Measurements from ENCODE around the gene ITGAE. TPM values are rescaled to one million over a fixed set of nuclear protein-coding genes. Genes with fewer than 3 reads are reported as not detected.

ITGAE gene
- total RNA-seq, 4 donors from 2014 or later = 2.8 to 46.8 (median 14.2) TPM

DNA sequence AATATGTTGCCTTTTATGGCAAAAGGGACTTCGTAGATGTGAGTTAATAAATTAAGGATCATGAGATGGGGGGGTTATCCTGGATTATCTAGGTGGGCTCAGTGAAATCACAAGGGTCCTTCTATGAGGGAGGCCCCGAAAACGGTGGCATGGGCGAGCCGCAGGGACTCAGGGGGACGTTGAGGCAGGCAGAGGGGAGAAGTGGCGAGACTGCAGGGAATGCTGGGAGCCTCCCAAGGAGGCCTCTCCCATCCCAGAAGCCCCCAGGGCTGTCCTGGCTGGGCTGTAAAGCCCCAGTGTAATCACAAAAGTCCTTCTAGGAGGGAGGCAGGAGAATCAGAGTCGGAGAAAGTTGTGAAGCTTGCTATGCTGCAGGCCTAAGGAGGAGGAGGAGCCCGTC is 35.0 kb downstream of the ITGAE start:
- TF ChIP-seq, protein P1, sequence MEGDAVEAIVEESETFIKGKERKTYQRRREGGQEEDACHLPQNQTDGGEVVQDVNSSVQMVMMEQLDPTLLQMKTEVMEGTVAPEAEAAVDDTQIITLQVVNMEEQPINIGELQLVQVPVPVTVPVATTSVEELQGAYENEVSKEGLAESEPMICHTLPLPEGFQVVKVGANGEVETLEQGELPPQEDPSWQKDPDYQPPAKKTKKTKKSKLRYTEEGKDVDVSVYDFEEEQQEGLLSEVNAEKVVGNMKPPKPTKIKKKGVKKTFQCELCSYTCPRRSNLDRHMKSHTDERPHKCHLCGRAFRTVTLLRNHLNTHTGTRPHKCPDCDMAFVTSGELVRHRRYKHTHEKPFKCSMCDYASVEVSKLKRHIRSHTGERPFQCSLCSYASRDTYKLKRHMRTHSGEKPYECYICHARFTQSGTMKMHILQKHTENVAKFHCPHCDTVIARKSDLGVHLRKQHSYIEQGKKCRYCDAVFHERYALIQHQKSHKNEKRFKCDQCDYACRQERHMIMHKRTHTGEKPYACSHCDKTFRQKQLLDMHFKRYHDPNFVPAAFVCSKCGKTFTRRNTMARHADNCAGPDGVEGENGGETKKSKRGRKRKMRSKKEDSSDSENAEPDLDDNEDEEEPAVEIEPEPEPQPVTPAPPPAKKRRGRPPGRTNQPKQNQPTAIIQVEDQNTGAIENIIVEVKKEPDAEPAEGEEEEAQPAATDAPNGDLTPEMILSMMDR (IDR thresholded peaks at IDR 0.05) = no peak
- TF ChIP-seq POLR2A (IDR thresholded peaks at IDR 0.05) = no peak
- intact Hi-C loops (cut with DNase I; ENCODE audit: low total_unique reads) = no loop called here
- H3K9me3 ChIP-seq = no peaks in the 10 kb centered on the region
- H3K4me3 ChIP-seq = no peak overlapping the region
- no peaks in the 10 kb centered on the region for H3K36me3 ChIP-seq
- H3K27ac ChIP-seq = no peak overlapping the region
- H3K4me1 ChIP-seq = no peaks in the 10 kb centered on the region
- no peak for DNase-seq
- no peaks in the 10 kb centered on the region for H3K27me3 ChIP-seq

DNA sequence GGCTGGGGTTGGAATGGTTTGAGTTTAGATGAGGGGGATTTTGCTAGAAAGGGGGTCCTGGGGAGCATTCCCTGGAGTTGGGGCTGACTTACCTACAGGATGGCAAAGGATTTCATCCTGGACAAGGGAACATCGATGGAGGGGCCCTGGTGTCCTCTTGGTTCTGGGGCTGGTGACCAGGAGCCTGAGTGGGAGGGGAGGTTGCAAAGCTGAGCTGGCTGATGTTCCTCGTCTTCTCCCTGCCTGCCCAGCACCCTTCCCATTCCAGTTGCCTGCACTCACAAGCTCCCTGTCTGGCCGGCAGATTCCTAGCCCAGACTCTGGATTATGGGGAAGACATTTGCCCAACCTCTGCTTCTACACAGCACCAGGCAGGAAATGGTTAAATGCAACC is 37.2 kb downstream of the ITGAE start:
- no peak for DNase-seq
- no peak overlapping the region for H3K4me3 ChIP-seq
- no peaks in the 10 kb centered on the region for H3K27me3 ChIP-seq
- intact Hi-C loops (cut with DNase I; ENCODE audit: low total_unique reads) = no loop called here
- H3K4me1 ChIP-seq = no peaks in the 10 kb centered on the region
- H3K9me3 ChIP-seq = no peaks in the 10 kb centered on the region
- no peaks in the 10 kb centered on the region for H3K36me3 ChIP-seq
- H3K27ac ChIP-seq = no peak overlapping the region
- TF ChIP-seq, protein P1 (IDR thresholded peaks at IDR 0.05) = no peak
- no peak for TF ChIP-seq POLR2A (IDR thresholded peaks at IDR 0.05)

DNA sequence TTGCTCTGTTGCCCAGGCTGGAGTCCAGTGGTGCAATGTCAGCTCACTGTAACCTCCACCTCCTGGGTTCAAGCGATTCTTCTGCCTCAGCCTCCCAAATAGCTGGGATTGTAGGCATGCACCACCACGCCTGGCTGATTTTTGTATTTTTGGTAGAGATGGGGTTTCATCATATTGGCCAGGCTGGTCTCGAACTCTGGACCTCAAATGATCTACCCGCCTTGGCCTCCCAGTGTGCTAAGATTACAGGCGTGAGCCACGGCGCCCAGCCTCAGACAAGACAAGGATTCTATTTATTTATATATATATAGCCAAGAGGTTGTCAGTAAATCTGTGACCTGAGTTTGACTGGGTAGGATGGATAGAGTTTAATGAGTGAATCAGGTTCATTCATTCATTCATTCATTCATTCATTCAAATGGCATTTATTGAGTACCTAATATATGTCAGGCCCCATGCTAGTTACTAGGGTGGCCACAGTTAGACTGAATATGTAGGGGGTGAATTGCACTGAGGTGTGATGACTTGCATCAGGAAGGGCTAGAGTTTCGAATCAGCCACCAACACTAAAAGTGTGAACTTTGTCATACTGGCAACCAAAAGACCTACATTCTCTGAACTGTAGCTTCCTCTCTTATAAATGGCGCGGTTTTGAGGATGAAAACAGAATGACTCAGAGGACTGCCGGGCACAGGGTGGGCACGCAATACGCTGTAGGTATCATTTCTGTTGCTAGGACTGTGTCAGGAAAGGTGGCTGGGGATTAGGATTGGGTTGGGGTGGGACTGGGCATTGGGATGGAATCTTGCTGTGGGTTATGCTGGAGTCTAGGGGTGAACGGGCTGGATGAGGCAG is 37.8 kb downstream of the ITGAE start:
- H3K4me3 ChIP-seq = no peak overlapping the region

DNA sequence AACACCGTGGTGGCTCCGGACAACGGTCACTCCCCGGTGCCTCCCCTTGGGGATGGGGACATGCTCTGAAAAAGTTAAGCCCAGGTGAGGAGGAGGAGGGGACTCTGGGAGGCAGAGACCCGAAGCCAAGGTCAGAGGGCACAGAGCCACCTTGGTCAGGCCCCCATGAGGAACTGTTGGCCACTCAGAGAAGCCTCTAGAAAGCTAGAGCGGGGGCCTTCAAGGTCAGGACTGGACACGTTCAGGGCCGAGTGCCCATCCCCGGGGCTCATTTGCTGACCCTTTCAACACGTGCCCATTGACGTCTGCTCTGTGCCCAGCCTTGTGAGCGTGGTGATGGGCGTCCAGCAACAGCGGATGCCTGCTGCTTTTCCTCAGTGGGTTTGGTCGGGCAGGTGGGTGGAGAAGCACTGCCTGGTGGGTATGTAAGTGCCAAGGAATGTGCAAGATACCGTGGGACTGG is 39.0 kb downstream of the ITGAE start:
- H3K36me3 ChIP-seq = no peaks in the 10 kb centered on the region
- intact Hi-C loops (cut with DNase I; ENCODE audit: low total_unique reads) = no loop called here
- no peaks in the 10 kb centered on the region for H3K9me3 ChIP-seq
- DNase-seq = no peak
- H3K27ac ChIP-seq = no peak overlapping the region
- H3K4me3 ChIP-seq = no peak overlapping the region
- TF ChIP-seq POLR2A (IDR thresholded peaks at IDR 0.05) = no peak
- H3K27me3 ChIP-seq = no peaks in the 10 kb centered on the region
- no peaks in the 10 kb centered on the region for H3K4me1 ChIP-seq

More for the DNA sequence above, 37.8 kb downstream of the ITGAE start:
- TF ChIP-seq POLR2A (IDR thresholded peaks at IDR 0.05) = no peak
- TF ChIP-seq, protein P1 (IDR thresholded peaks at IDR 0.05) = no peak
- intact Hi-C loops (cut with DNase I; ENCODE audit: low total_unique reads) = no loop called here
- Histone ChIP-seq H3K27ac (no peak overlapping the region), H3K27me3 (no peaks in the 10 kb centered on the region), H3K4me1 (no peaks in the 10 kb centered on the region), H3K9me3 (no peaks in the 10 kb centered on the region), H3K36me3 (no peaks in the 10 kb centered on the region)
- no peak for DNase-seq

DNA sequence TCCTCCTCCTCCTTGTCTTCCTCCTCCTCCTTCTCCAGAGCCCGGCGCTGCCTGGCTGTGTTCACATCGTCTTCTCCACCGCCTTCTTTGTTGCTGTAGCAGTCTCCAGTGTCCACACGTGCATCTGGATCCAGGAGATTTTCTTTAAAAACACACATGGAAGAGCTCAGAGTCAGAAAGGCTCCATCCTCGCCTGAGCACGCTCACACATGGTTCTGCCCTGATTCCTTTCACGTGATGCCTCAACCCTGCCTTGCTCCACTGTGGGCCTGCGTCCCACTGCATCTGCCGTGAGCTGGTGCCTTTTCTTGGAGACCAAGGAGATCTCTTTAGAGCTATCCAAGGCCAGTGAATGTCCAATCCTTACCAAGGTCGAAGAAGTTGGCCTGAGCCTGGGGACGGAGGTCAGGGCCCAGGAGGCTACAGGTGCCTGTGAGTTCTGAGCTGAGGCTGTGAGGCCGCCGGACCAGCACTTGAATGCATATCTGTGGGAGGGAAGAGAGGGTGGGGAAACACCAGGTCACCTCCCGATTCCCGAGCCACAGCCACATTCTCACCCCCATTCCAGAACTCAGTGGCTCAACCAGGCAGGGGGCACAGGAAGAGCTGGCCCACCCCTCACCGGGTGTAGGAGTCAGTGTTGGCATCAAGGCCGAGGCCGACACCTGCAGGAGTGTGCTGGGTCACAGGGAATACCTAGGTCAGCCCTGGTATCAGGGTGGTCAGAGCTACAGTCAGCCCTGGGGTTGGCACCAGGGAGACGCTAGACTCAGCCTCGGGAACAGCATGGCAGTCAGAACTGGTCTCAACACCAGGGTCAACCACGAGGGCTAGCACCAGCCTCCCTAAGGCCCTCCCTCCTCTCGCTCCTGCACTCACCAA is 39.7 kb downstream of the ITGAE start:
- no peak for DNase-seq
- intact Hi-C loops (cut with DNase I; ENCODE audit: low total_unique reads) = no loop called here
- Histone ChIP-seq H3K4me1 (no peaks in the 10 kb centered on the region), H3K27ac (no peak overlapping the region), H3K9me3 (no peaks in the 10 kb centered on the region), H3K36me3 (no peaks in the 10 kb centered on the region), H3K27me3 (no peaks in the 10 kb centered on the region), H3K4me3 (no peak overlapping the region)
- TF ChIP-seq, protein P1 (IDR thresholded peaks at IDR 0.05) = no peak
- TF ChIP-seq POLR2A (IDR thresholded peaks at IDR 0.05) = no peak
